HG03565 (cell line): ENCODE measurements around the gene C1orf53.

ENCODE experiments used
- ATAC-seq: cut with Tn5 transposase; IDR thresholded peaks from one replicate; pipeline ENCODE4 v1.9.1; 2021; ENCODE audit warnings: mild to moderate bottlenecking, moderate library complexity; ENCODE audit not compliant: unreplicated experiment

The C1orf53 gene

GRCh38 chr1:197907846-197908616 lies 5.6 kb downstream of the C1orf53 start:
- ATAC-seq = no peak

- no peak for ATAC-seq
Measured at GRCh38 chr1:197908716-197909220, 6.3 kb downstream of the C1orf53 start.

DNA sequence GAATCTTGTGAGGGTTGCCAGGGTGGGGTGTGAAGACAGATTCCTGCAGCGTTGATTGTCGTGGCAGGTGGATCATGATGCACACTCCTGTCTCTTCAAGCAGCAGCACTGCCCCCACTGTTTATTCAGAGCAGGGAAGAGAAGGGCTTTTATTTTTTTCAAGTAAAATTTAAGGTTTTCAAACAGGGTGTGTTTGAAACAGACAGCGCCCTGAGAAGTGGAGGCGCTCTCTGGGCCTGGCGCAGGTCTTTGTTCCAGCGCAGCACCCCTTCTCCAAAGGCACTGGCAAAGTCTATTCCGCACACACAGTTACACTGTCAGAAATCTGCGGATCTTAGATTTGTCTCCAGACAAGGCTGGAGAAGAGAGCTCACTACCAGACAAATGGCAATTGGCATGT lies 7.0 kb downstream of the C1orf53 start:
- no peak for ATAC-seq

- no peak for ATAC-seq
Measured at GRCh38 chr1:197910120-197910991, 7.9 kb downstream of the C1orf53 start.

DNA sequence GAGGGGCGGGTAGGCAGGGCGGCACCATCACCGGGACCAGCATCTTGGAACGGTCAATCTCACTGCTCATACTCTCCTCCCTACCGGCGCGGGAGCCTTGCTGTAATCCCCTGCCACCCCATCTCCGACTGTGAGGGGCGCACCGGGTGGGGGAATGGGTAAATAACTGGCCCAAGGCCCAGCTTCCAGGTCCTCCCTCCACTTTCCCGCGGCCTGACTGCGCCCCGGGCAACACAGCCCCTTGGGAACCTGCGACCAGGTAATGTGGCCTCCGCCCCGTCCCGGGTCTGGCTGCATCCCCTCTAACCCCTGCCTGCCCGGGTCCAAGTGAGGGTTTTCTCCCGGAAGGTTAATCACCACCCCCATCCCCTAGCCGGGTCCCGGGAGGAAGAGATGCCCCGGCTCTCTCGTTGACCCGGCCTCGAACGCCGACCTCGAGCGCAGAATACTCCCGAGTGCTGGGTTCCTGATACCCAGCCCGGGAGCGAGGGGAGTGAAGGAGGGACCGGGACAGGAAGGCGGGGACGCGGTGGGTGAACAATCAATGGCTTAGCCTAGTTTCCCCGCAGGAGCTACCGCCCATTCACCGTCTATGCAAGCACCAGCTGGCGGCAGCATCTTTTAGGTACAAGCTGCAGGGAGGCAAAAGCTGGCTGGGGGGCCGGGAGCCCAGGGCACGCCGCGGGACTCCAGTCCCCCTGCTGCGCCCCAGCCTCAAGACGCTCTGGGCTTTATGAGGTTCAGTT lies 8.9 kb downstream of the C1orf53 start:
- no peak for ATAC-seq

DNA sequence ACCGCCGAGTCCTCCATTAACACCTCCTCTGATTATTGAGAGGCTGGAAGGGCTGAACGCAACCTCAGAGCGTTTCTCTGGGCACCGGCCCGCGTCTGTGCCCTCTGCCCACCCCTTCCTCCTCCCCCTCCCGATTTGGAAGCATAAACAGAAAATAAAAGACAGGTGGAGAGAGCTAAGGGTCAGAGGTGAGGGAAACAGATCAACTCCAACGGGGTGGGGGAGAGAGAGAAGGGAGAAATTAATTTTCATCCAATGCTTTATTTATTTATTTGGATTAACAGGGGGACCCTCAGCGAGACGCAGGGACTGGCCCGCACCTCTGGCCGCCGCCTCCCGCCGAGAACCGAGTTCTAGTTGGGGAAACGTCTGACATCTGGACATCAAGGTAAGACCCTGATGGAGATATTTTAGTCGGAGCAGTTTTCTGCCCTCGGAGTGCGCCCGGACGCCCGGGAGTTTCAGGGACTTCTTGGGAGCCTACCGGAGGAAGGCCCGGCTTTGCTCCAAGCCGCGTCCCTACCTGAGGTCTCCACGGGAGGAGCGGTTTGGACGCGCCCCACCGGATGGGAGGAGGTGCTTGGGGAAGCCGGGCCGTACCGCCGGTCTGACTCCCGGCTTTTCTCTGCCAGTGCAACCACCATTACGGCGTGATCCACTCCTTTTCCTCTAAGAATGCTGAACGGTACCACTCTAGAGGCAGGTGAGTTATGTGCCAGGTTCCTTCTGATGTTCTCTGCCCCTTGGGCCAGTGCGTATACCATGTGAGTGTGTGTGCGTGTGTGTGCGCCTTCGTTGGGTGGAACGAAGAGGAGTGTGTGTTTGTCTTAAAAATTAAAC lies 9.6 kb downstream of the C1orf53 start:
- ATAC-seq = no peak

DNA sequence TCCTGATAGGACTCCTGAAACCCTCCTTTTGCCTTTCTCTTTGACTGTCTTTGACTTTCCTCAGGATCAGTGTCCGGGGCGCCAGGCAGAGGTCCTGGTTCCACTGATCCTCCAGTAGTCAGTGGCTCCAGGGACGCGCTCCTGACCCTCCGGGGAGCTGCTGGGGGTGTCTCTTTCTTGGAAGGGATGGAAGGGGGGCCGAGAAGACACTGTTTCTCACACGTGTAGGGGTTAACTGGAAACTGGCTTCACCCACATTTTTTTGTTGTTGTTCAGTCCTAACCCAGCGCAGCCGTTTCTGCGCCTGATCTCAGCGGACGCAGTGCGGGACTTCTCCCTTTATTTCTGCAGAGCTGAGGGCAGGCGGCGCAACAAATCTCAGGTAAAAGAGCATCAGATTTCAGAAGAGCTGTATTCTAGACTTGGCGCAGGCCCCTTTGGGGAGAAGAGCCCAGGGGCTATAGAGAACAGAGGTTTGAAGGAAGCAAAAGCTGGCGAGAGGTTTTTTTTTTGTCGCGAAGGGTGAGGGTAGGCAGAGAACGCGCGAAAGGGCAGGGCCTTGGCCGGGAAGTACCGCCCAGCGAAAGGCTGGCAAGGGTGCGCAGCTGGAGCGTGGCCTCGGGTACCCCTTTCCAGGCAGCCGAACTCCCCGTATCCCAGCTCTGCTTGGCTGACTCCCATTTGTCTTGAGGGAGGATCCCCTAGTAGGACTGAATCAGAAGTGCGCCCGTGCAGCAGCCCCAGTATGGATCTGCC lies 10.5 kb downstream of the C1orf53 start:
- ATAC-seq = no peak

GRCh38 chr1:197913495-197914276 lies 11.3 kb downstream of the C1orf53 start:
- no peak for ATAC-seq

GRCh38 chr1:197914510-197914909 lies 12.1 kb downstream of the C1orf53 start:
- no peak for ATAC-seq

- ATAC-seq = no peak
Measured at GRCh38 chr1:197915260-197915861, 12.9 kb downstream of the C1orf53 start.

GRCh38 chr1:197915862-197916499 lies 13.6 kb downstream of the C1orf53 start:
- ATAC-seq = no peak

- no peak for ATAC-seq
Measured at GRCh38 chr1:197916500-197916983, 14.1 kb downstream of the C1orf53 start.

- ATAC-seq = no peak
Measured at GRCh38 chr1:197917805-197918651, 15.6 kb downstream of the C1orf53 start.

- no peak for ATAC-seq
Measured at GRCh38 chr1:197918807-197919345, 16.4 kb downstream of the C1orf53 start.

DNA sequence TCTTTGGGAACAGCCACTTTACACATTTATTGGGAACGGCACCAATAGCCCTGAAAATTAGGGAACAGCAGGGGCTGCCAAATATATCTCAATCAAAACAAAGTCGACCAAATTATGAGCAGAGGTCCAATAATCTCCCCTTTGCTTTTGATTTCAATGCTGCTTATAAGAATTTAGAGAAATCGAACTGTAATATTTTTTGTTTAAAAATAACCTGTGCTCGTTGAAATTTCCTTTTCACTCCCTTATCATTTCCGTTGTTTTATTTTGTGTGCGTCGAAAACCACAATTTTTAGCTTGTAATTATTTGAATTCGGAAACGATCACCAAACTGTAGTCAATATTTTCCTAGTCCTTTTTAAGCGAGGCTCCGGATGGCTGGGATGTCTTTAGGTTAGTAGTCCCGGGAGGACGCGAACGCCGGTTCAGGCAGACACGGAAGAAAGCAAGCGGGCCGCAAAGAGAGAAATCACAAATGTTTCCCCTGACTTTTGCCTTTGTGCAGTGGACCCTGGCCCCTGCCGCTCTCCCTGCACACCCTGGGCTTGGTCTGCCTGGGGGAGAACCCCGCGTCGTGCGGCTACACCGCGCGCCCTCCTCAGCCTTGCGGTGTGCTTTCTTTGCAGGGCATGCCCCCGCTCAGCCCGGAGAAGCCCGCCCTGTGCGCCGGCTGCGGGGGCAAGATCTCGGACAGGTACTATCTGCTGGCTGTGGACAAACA lies 17.1 kb downstream of the C1orf53 start:
- ATAC-seq = no peak

GRCh38 chr1:197920067-197920396 lies 17.6 kb downstream of the C1orf53 start:
- no peak for ATAC-seq
